ENCODE results near the gene APOBEC2.

- TF ChIP-seq CTCF (conservative IDR thresholded peaks at IDR 0.05; ENCODE audit: low read length), result no peak
- TF ChIP-seq EZH2phosphoT487 (IDR thresholded peaks at IDR 0.05; ENCODE audit: borderline replicate concordance), result no peak
Observed at GRCh38 chr6:41077536-41077935, 24.5 kb downstream of the APOBEC2 start.

Data from Loucy (cell line).